K562 (cell line): Measurements from ENCODE around the gene KRT82. TPM values are rescaled to one million over a fixed set of nuclear protein-coding genes. Genes with fewer than 3 reads are reported as not detected.

Source experiments
- ATAC-seq: fragments of 200-7000 bp; cut with Tn5 transposase; 3 replicates; pipeline ENCODE4 v1.9.1; 2020; ENCODE audit warnings: moderate library complexity
- BruUV-seq: library from RNA; stranded (reverse); fragments of 400-500 nt; replicated peaks from 2 replicates; lab custom pipeline; 2021; lab: Mats Ljungman, UMichigan
- CTCF ChIA-PET: fragments of 300-600 bp; formaldehyde crosslinking; extraction: SDS; loops from one replicate; lab custom pipeline; 2021; ENCODE audit warnings: low intra/inter-chr PET ratio; lab: Yijun Ruan, JAX
- POLR2A ChIA-PET: fragments of 300-600, 350-650 bp; sonication (Branson Sonifier 250); formaldehyde crosslinking; extraction: SDS; loops from one replicate; lab custom pipeline; 2021; ENCODE audit warnings: antibody characterized with exemption, inconsistent platforms; lab: Yijun Ruan, JAX
- DNase-seq, 4 experiments: peaks; one replicate each; pipeline versions ENCODE4 v3.0.0 to v3.0.0-alpha.2; 2011 to 2018; ENCODE audit warnings: low spot score in 3 of 4, mixed read lengths in 3 of 4; ENCODE audit errors: extremely low read depth in 1 of 4
- FAIRE-seq: peaks from 2 replicates; lab custom pipeline; 2011; peaks lifted over from hg19 to GRCh38; lab: Jason Lieb, UNC
- H2AFZ ChIP-seq: 2 replicates; pipeline ENCODE4 v1.6.0; 2011; ENCODE audit warnings: low read depth, low read length, control low read depth, inconsistent platforms
- H3K27ac ChIP-seq: fragments of 200-600 bp; 3 replicates; pipeline ENCODE4 v1.8.0; 2011; ENCODE audit warnings: low read depth, mild to moderate bottlenecking, control low read depth, inconsistent platforms, low read length, moderate library complexity, mixed read lengths; ENCODE audit errors: extremely low read depth
- H3K27me3 ChIP-seq, 2 experiments: fragments of 300-600 bp in 1 of 2; 2 replicates in 1 of 2; 3 replicates in 1 of 2; pipeline versions ENCODE4 v1.6.0 to v1.8.0; 2011; ENCODE audit warnings: inconsistent platforms in 2 of 2, low read length in 2 of 2, mild to moderate bottlenecking in 1 of 2, mixed read lengths in 1 of 2, moderate library complexity in 1 of 2; ENCODE audit not compliant: control insufficient read depth in 2 of 2, insufficient read depth in 2 of 2
- H3K36me3 ChIP-seq: fragments of 300-600 bp; 3 replicates; pipeline ENCODE4 v1.8.0; 2011; ENCODE audit warnings: mild to moderate bottlenecking, low read length, inconsistent platforms; ENCODE audit not compliant: control insufficient read depth, insufficient read depth
- H3K4me1 ChIP-seq, 2 experiments: fragments of 200-600 bp in 1 of 2; replicated peaks in 1 of 2; 2 replicates in 1 of 2; 3 replicates in 1 of 2; pipeline versions ENCODE4 v1.5.1 to v1.8.0; 2011; ENCODE audit warnings: inconsistent platforms in 2 of 2, low read length in 2 of 2, mild to moderate bottlenecking in 1 of 2, mixed read lengths in 1 of 2, moderate library complexity in 1 of 2; ENCODE audit not compliant: control insufficient read depth in 2 of 2, insufficient read depth in 2 of 2
- H3K4me2 ChIP-seq: 2 replicates; pipeline ENCODE4 v1.6.1; 2011; ENCODE audit warnings: low read length, control low read depth, inconsistent platforms, mixed read lengths; ENCODE audit not compliant: insufficient read depth
- H3K4me3 ChIP-seq: fragments of 200-600 bp; sonication (generic), shearing (Covaris generic); 2 replicates; pipeline ENCODE4 v1.5.1; 2016; ENCODE audit warnings: control low read depth, inconsistent platforms
- H3K79me2 ChIP-seq: fragments of 200-600 bp; 3 replicates; pipeline ENCODE4 v1.8.0; 2011; ENCODE audit warnings: low read length, inconsistent platforms; ENCODE audit not compliant: control insufficient read depth, insufficient read depth
- H3K9ac ChIP-seq, 2 experiments: 2 replicates each; pipeline versions ENCODE4 v1.6.0 to v1.6.1; 2011; ENCODE audit warnings: low read depth in 2 of 2, low read length in 2 of 2, control low read depth in 1 of 2, inconsistent platforms in 1 of 2, mild to moderate bottlenecking in 1 of 2, mixed read lengths in 1 of 2; ENCODE audit not compliant: insufficient read depth in 1 of 2
- H3K9me1 ChIP-seq: one replicate; pipeline ENCODE4 v1.6.0; 2011; ENCODE audit warnings: inconsistent platforms, mild to moderate bottlenecking, low read length, moderate library complexity; ENCODE audit not compliant: control insufficient read depth, insufficient read depth
- H3K9me3 ChIP-seq: replicated peaks from 2 replicates; pipeline ENCODE4 v1.5.1; 2011; ENCODE audit warnings: low read depth, low read length, inconsistent platforms; ENCODE audit not compliant: control insufficient read depth, insufficient read depth
- H4K20me1 ChIP-seq: replicated peaks from 2 replicates; pipeline ENCODE4 v1.6.1; 2011; ENCODE audit warnings: low read length, inconsistent platforms, mixed read lengths; ENCODE audit not compliant: control insufficient read depth, insufficient read depth
- DIDO1 ChIP-seq: fragments of 450-650 bp; IDR thresholded peaks from 2 replicates; pipeline ENCODE4 v1.6.1; 2016; ENCODE audit warnings: low read depth, missing biosample characterization, missing genetic modification characterization
- ELF2 ChIP-seq: fragments of 250-450 bp; sonication (Bioruptor Pico); IDR thresholded peaks from 2 replicates; pipeline ENCODE4 v1.5.0; 2021; ENCODE audit warnings: mild to moderate bottlenecking
- GTF2F1 ChIP-seq: IDR thresholded peaks from 2 replicates; pipeline ENCODE4 v1.6.1; 2011; ENCODE audit warnings: low read depth, low read length, improper control_type of control experiment
- KAT7 ChIP-seq: sonication (generic); formaldehyde crosslinking; IDR thresholded peaks from 2 replicates; pipeline ENCODE4 v1.8.0; 2022; ENCODE audit warnings: missing genetic modification reagents, mild to moderate bottlenecking, borderline replicate concordance
- MAZ ChIP-seq, 2 experiments: fragments of 450-650 bp in 1 of 2; sonication (generic) in 1 of 2; formaldehyde crosslinking; IDR thresholded peaks in 1 of 2; conservative IDR thresholded peaks in 1 of 2; 2 replicates each; pipeline versions ENCODE4 v1.4.0 to v1.5.0; 2020; ENCODE audit warnings: mild to moderate bottlenecking in 1 of 2, missing genetic modification reagents in 1 of 2
- MEF2D ChIP-seq: conservative IDR thresholded peaks from 2 replicates; pipeline ENCODE4 v1.6.1; 2016; ENCODE audit warnings: low read depth, missing genetic modification characterization, missing compliant biosample characterization
- NFE2L1 ChIP-seq: fragments of 450-650 bp; IDR thresholded peaks from 2 replicates; pipeline ENCODE4 v1.6.1; 2016; ENCODE audit warnings: missing genetic modification characterization, low read depth, mild to moderate bottlenecking, missing compliant biosample characterization, moderate library complexity, borderline replicate concordance
- RBM39 ChIP-seq: fragments of 200-400 bp; formaldehyde crosslinking; optimal IDR thresholded peaks from 2 replicates; pipeline ENCODE3; 2018; ENCODE audit warnings: low read depth, low read length
- SRSF9 ChIP-seq: fragments of 200-400 bp; formaldehyde crosslinking; IDR thresholded peaks from 2 replicates; pipeline ENCODE4 v1.6.1; 2017; ENCODE audit warnings: low read depth, low read length, borderline replicate concordance
- WGBS: fragments of 100-300 bp; shearing (Covaris generic); methylation state at CpG from one replicate; pipeline ENCODE4 v1.1.6; 2016; ENCODE audit warnings: low coverage, mixed read lengths; ENCODE audit not compliant: insufficient coverage; ENCODE audit errors: missing lambda C conversion rate; 5-methylcytosine and 5-hydroxymethylcytosine counted together
- in situ Hi-C: fragments of 300-500 bp; cut with MboI; formaldehyde crosslinking; loops from 4 replicates; pipeline ENCODE4 v1.15.0; 2018; ENCODE audit warnings: inconsistent platforms, mixed read lengths
- intact Hi-C: fragments of 100-400 bp; cut with micrococcal nuclease; formaldehyde crosslinking; loops from 2 replicates; pipeline ENCODE4 v1.14.2; 2022
- polyA plus RNA-seq, 8 experiments: library from polyadenylated mRNA; depleted of rRNA in 4 of 8; stranded (reverse) in 5 of 8; unstranded in 3 of 8; fragments of >200 nt; fragmentation: Nextera tagmentation in 2 of 8; fragmentation: Illumina TruSeq in 1 of 8; extraction: Ambion mirVana in 2 of 8; extraction: Trizol in 1 of 8; gene quantifications; 2 replicates each; pipeline versions ENCODE4 v1.2.1 to v1.2.3, GENCODE V29; 2011 to 2014; ENCODE audit warnings: inconsistent platforms in 1 of 8, missing spikeins in 1 of 8
- total RNA-seq, 7 experiments: library from RNA; depleted of rRNA in 6 of 7; stranded (reverse); fragments of >200 nt in 6 of 7; fragmentation: Illumina TruSeq in 2 of 7; extraction: Trizol in 2 of 7; gene quantifications; 2 replicates each; pipeline versions ENCODE4 v1.2.1 to v1.2.3, GENCODE V29; 2011 to 2021; ENCODE audit warnings: low replicate concordance in 1 of 7
- TF ChIP-seq, protein P1 (sequence below): fragments of 450-650 bp; formaldehyde crosslinking; IDR thresholded peaks from 2 replicates; pipeline ENCODE4 v1.4.0; 2022; ENCODE audit warnings: missing genetic modification characterization
- TF ChIP-seq, protein P2 (sequence below): sonication (generic); formaldehyde crosslinking; IDR thresholded peaks from 2 replicates; pipeline ENCODE4 v1.8.0; 2023; ENCODE audit warnings: mild to moderate bottlenecking, missing genetic modification reagents
- TF ChIP-seq, protein P3 (sequence below): fragments of 250-450 bp; sonication (Bioruptor Pico); IDR thresholded peaks from 2 replicates; pipeline ENCODE4 v1.4.0; 2020; ENCODE audit warnings: mild to moderate bottlenecking, moderate library complexity

Gene KRT82
- total and polyA plus RNA-seq, 9 of the 15 experiments (the other 6 are each of a cell fraction or from before 2014, with no cell fraction given), result not detected

GRCh38 chr12:52385226-52385702, 20.9 kb downstream of the KRT82 start, which contains the start of gene KRT84:
TSS of gene KRT84 (minus strand) at chr12:52385652. CDS start at chr12:52385585, 67 bp downstream.
- ATAC-seq, result no peak
- H3K4me2 ChIP-seq, result no peak within 1 kb of the TSS
- no peaks in the 10 kb centered on the region for H3K79me2 ChIP-seq
- FAIRE-seq, result no peak
- in situ Hi-C loops, result no loop called here
- no peak within 1 kb of the TSS for H2AFZ ChIP-seq
- no peak within 1 kb of the TSS for H3K4me3 ChIP-seq
- no peaks in the 10 kb centered on the region for H4K20me1 ChIP-seq
- 2% methylated on average over 11 of the region's 11 CpGs for WGBS
- ChIA-PET POLR2A (interaction anchor here (0.7 to 0.9 kb wide), 4 partner anchors 11 to 342 kb away, joined by 3 to 4 read pairs (median 4); no protein-coding TSS in a partner anchor), CTCF (no interaction called here)
- no peak within 1 kb of the TSS for H3K27ac ChIP-seq
- intact Hi-C loops, result no loop called here
- no peak within 1 kb of the TSS for H3K9ac ChIP-seq
- H3K27me3 ChIP-seq, result peaks cover 0 to 43% of the 10 kb centered on the region in 2 experiments; a peak in 4 of 5 replicates
- no peak for DNase-seq
- BruUV-seq, result no TSS peak
- H3K9me3 ChIP-seq, result no peaks in the 10 kb centered on the region
- H3K36me3 ChIP-seq, result no peaks in the 10 kb centered on the region
- peaks cover 0 to 3% of the 10 kb centered on the region in 2 experiments; a peak in 1 of 5 replicates for H3K4me1 ChIP-seq
- no peaks in the 10 kb centered on the region for H3K9me1 ChIP-seq
- no peak for TF ChIP-seq GTF2F1
- TF ChIP-seq, protein P1, sequence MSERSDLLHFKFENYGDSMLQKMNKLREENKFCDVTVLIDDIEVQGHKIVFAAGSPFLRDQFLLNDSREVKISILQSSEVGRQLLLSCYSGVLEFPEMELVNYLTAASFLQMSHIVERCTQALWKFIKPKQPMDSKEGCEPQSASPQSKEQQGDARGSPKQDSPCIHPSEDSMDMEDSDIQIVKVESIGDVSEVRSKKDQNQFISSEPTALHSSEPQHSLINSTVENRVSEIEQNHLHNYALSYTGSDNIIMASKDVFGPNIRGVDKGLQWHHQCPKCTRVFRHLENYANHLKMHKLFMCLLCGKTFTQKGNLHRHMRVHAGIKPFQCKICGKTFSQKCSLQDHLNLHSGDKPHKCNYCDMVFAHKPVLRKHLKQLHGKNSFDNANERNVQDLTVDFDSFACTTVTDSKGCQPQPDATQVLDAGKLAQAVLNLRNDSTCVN (CRISPR knock-in tag), result no peak
- TF ChIP-seq, protein P2, sequence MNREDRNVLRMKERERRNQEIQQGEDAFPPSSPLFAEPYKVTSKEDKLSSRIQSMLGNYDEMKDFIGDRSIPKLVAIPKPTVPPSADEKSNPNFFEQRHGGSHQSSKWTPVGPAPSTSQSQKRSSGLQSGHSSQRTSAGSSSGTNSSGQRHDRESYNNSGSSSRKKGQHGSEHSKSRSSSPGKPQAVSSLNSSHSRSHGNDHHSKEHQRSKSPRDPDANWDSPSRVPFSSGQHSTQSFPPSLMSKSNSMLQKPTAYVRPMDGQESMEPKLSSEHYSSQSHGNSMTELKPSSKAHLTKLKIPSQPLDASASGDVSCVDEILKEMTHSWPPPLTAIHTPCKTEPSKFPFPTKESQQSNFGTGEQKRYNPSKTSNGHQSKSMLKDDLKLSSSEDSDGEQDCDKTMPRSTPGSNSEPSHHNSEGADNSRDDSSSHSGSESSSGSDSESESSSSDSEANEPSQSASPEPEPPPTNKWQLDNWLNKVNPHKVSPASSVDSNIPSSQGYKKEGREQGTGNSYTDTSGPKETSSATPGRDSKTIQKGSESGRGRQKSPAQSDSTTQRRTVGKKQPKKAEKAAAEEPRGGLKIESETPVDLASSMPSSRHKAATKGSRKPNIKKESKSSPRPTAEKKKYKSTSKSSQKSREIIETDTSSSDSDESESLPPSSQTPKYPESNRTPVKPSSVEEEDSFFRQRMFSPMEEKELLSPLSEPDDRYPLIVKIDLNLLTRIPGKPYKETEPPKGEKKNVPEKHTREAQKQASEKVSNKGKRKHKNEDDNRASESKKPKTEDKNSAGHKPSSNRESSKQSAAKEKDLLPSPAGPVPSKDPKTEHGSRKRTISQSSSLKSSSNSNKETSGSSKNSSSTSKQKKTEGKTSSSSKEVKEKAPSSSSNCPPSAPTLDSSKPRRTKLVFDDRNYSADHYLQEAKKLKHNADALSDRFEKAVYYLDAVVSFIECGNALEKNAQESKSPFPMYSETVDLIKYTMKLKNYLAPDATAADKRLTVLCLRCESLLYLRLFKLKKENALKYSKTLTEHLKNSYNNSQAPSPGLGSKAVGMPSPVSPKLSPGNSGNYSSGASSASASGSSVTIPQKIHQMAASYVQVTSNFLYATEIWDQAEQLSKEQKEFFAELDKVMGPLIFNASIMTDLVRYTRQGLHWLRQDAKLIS (CRISPR knock-in tag), result no peak
- no peak for TF ChIP-seq ELF2 (CRISPR knock-in tag)
- TF ChIP-seq, protein P3, sequence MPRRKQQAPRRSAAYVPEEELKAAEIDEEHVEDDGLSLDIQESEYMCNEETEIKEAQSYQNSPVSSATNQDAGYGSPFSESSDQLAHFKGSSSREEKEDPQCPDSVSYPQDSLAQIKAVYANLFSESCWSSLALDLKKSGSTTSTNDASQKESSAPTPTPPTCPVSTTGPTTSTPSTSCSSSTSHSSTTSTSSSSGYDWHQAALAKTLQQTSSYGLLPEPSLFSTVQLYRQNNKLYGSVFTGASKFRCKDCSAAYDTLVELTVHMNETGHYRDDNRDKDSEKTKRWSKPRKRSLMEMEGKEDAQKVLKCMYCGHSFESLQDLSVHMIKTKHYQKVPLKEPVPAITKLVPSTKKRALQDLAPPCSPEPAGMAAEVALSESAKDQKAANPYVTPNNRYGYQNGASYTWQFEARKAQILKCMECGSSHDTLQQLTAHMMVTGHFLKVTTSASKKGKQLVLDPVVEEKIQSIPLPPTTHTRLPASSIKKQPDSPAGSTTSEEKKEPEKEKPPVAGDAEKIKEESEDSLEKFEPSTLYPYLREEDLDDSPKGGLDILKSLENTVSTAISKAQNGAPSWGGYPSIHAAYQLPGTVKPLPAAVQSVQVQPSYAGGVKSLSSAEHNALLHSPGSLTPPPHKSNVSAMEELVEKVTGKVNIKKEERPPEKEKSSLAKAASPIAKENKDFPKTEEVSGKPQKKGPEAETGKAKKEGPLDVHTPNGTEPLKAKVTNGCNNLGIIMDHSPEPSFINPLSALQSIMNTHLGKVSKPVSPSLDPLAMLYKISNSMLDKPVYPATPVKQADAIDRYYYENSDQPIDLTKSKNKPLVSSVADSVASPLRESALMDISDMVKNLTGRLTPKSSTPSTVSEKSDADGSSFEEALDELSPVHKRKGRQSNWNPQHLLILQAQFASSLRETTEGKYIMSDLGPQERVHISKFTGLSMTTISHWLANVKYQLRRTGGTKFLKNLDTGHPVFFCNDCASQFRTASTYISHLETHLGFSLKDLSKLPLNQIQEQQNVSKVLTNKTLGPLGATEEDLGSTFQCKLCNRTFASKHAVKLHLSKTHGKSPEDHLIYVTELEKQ, result no peak
- TF ChIP-seq RBM39, result no peak
- TF ChIP-seq MEF2D (tag), result no peak
- no peak for TF ChIP-seq SRSF9
- TF ChIP-seq NFE2L1 (tag), result no peak
- no peak for TF ChIP-seq MAZ (CRISPR knock-in tag; conservative IDR thresholded peaks at IDR 0.05 in 1 of 2, IDR thresholded peaks at IDR 0.05 in 1 of 2)
- no peak for TF ChIP-seq DIDO1 (tag)
- no peak for TF ChIP-seq KAT7
